Ishikawa (cell line): ENCODE results near the gene TMEM245.

Source experiments
- CEBPB ChIP-seq: IDR thresholded peaks from 2 replicates; pipeline ENCODE4 v1.6.1; 2012
- CREB1 ChIP-seq: IDR thresholded peaks from 2 replicates; pipeline ENCODE4 v1.6.1; 2012; ENCODE audit warnings: low read depth
- EP300 ChIP-seq: IDR thresholded peaks from 2 replicates; pipeline ENCODE4 v1.6.1; 2012; ENCODE audit warnings: borderline replicate concordance
- FOXM1 ChIP-seq: IDR thresholded peaks from 2 replicates; pipeline ENCODE4 v1.6.1; 2012; ENCODE audit warnings: low read depth, borderline replicate concordance
- NFIC ChIP-seq: IDR thresholded peaks from 2 replicates; pipeline ENCODE4 v1.6.1; 2012
- RAD21 ChIP-seq: IDR thresholded peaks from 2 replicates; pipeline ENCODE4 v1.6.1; 2012; ENCODE audit warnings: low read depth
- REST ChIP-seq: IDR thresholded peaks from 2 replicates; pipeline ENCODE4 v1.6.1; 2012; ENCODE audit warnings: low read depth, mild to moderate bottlenecking
- TAF1 ChIP-seq: IDR thresholded peaks from 2 replicates; pipeline ENCODE4 v1.6.1; 2012; ENCODE audit warnings: low read depth, mild to moderate bottlenecking
- TCF12 ChIP-seq: IDR thresholded peaks from 2 replicates; pipeline ENCODE4 v1.6.1; 2012; ENCODE audit warnings: low read depth
- TEAD4 ChIP-seq: IDR thresholded peaks from 2 replicates; pipeline ENCODE4 v1.6.1; 2012
- USF1 ChIP-seq: IDR thresholded peaks from 2 replicates; pipeline ENCODE4 v1.6.1; 2012
- YY1 ChIP-seq: IDR thresholded peaks from 2 replicates; pipeline ENCODE4 v1.6.1; 2012; ENCODE audit warnings: low read depth

GRCh38 chr9:109005678-109006077, 114.1 kb downstream of the TMEM245 start:
- TF ChIP-seq EP300 (no peak), CREB1 (no peak), TCF12 (no peak), NFIC (no peak), TAF1 (no peak), USF1 (no peak), YY1 (no peak), CEBPB (no peak), REST (no peak), RAD21 (no peak), FOXM1 (no peak), TEAD4 (no peak)
